GM18907 (cell line): ENCODE results near the gene ZNF10.

Source experiments
- ATAC-seq: cut with Tn5 transposase; IDR thresholded peaks from one replicate; pipeline ENCODE4 v1.9.1; 2021; ENCODE audit warnings: mild to moderate bottlenecking, moderate library complexity; ENCODE audit not compliant: unreplicated experiment

The ZNF10 gene

DNA sequence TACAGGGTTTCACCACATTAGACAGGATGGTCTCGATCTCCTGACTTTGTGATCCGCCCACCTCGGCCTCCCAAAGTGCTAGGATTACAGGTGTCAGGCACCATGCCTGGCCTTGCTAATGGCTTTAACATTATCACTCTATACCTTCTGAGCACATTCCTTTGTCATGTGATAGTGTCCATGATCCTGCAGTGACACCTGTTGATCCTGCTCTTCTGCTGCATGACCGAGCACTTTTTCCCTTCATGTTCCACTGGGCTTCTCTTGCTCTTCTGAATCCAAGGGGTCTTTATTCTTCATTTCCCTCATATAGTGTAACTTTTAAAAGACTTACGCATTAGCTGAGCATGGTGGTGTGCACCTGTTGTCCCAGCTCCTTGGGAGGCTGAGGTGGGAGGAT is 62.4 kb downstream of the ZNF10 start:
- ATAC-seq: no peak

- no peak for ATAC-seq
Observed at GRCh38 chr12:133201888-133202287, 71.5 kb downstream of the ZNF10 start.

GRCh38 chr12:133202493-133203343 is 72.3 kb downstream of the ZNF10 start:
- no peak for ATAC-seq

- no peak for ATAC-seq
Observed at GRCh38 chr12:133203344-133204263, 73.2 kb downstream of the ZNF10 start.

DNA sequence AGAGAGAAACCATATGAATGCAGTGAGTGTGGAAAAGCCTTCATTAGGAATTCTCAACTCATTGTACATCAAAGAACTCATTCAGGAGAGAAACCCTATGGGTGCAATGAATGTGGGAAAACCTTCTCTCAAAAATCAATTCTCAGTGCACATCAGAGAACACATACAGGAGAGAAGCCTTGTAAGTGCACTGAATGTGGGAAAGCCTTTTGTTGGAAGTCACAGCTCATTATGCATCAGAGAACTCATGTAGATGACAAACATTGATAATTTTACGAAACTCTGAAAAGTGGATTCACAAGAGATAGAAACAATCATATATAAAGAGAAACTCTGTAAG is 73.8 kb downstream of the ZNF10 start:
- no peak for ATAC-seq

GRCh38 chr12:133206390-133206789 is 76.0 kb downstream of the ZNF10 start:
- no peak for ATAC-seq
